Stimulated activated memory B cell treated with anti-CD40 and anti-IgM and Interleukin-4, amounts not matched to agents 10 μg/mL and 1 μg/mL and 100 μg/mL, for 72 hours (primary cell): Measurements from ENCODE around the gene PRKAA2.

Experiments used
- ATAC-seq: fragments of 150-1000 bp; cut with Tn5 transposase; 2 replicates; pipeline ENCODE4 v1.10.0; 2021
- H3K27ac Mint-ChIP-seq: one replicate; pipeline ENCODE4 v1.8.0; 2022; ENCODE audit warnings: mild to moderate bottlenecking, mixed read lengths
- H3K27me3 Mint-ChIP-seq: one replicate; pipeline ENCODE4 v1.8.0; 2022; ENCODE audit warnings: mixed read lengths
- H3K36me3 Mint-ChIP-seq: one replicate; pipeline ENCODE4 v1.8.0; 2022; ENCODE audit warnings: mixed read lengths
- H3K4me1 Mint-ChIP-seq: one replicate; pipeline ENCODE4 v1.8.0; 2022; ENCODE audit warnings: mixed read lengths
- H3K4me3 Mint-ChIP-seq: one replicate; pipeline ENCODE4 v1.8.0; 2022; ENCODE audit warnings: mild to moderate bottlenecking, moderate library complexity, mixed read lengths
- H3K9me3 Mint-ChIP-seq: one replicate; pipeline ENCODE4 v1.8.0; 2022; ENCODE audit warnings: mixed read lengths

PRKAA2 gene

GRCh38 chr1:56726706-56727105 is 81.6 kb downstream of the PRKAA2 start:
- H3K27ac Mint-ChIP-seq = no peak overlapping the region
- peaks cover 58% of the 10 kb centered on the region for H3K27me3 Mint-ChIP-seq
- H3K9me3 Mint-ChIP-seq = no peaks in the 10 kb centered on the region
- ATAC-seq = no peak
- H3K36me3 Mint-ChIP-seq = no peaks in the 10 kb centered on the region
- no peaks in the 10 kb centered on the region for H3K4me1 Mint-ChIP-seq
- H3K4me3 Mint-ChIP-seq = no peak overlapping the region

GRCh38 chr1:56728964-56729363 is 83.8 kb downstream of the PRKAA2 start:
- H3K9me3 Mint-ChIP-seq = no peaks in the 10 kb centered on the region
- ATAC-seq = no peak
- H3K27ac Mint-ChIP-seq = no peak overlapping the region
- H3K4me1 Mint-ChIP-seq = no peaks in the 10 kb centered on the region
- no peaks in the 10 kb centered on the region for H3K36me3 Mint-ChIP-seq
- no peak overlapping the region for H3K4me3 Mint-ChIP-seq
- H3K27me3 Mint-ChIP-seq = peaks cover 50% of the 10 kb centered on the region

GRCh38 chr1:56745231-56745630 is 100.1 kb downstream of the PRKAA2 start:
- H3K9me3 Mint-ChIP-seq = no peaks in the 10 kb centered on the region
- H3K4me3 Mint-ChIP-seq = no peak overlapping the region
- H3K36me3 Mint-ChIP-seq = no peaks in the 10 kb centered on the region
- no peak for ATAC-seq
- no peaks in the 10 kb centered on the region for H3K4me1 Mint-ChIP-seq
- no peak overlapping the region for H3K27ac Mint-ChIP-seq
- H3K27me3 Mint-ChIP-seq = no peaks in the 10 kb centered on the region

- no peaks in the 10 kb centered on the region for H3K9me3 Mint-ChIP-seq
- no peaks in the 10 kb centered on the region for H3K36me3 Mint-ChIP-seq
- H3K4me3 Mint-ChIP-seq = no peak overlapping the region
- H3K27me3 Mint-ChIP-seq = peaks cover 30% of the 10 kb centered on the region
- ATAC-seq = no peak
- peaks cover 7% of the 10 kb centered on the region for H3K4me1 Mint-ChIP-seq
- no peak overlapping the region for H3K27ac Mint-ChIP-seq
These were observed 109.8 kb downstream of the PRKAA2 start for GRCh38 chr1:56754708-56755479.

GRCh38 chr1:56755911-56756310 is 110.8 kb downstream of the PRKAA2 start:
- Mint-ChIP-seq H3K27me3 (peaks cover 30% of the 10 kb centered on the region), H3K4me1 (peaks cover 7% of the 10 kb centered on the region), H3K9me3 (no peaks in the 10 kb centered on the region), H3K36me3 (no peaks in the 10 kb centered on the region), H3K4me3 (no peak overlapping the region), H3K27ac (no peak overlapping the region)
- no peak for ATAC-seq

- Mint-ChIP-seq H3K36me3 (no peaks in the 10 kb centered on the region), H3K4me1 (peaks cover 7% of the 10 kb centered on the region), H3K4me3 (no peak overlapping the region), H3K27ac (no peak overlapping the region), H3K9me3 (no peaks in the 10 kb centered on the region), H3K27me3 (peaks cover 20% of the 10 kb centered on the region)
- ATAC-seq = no peak
These were observed 113.0 kb downstream of the PRKAA2 start for GRCh38 chr1:56758135-56758534.

- H3K9me3 Mint-ChIP-seq = no peaks in the 10 kb centered on the region
- peaks cover 18% of the 10 kb centered on the region for H3K27me3 Mint-ChIP-seq
- H3K36me3 Mint-ChIP-seq = no peaks in the 10 kb centered on the region
- H3K4me1 Mint-ChIP-seq = peaks cover 7% of the 10 kb centered on the region
- no peak overlapping the region for H3K4me3 Mint-ChIP-seq
- ATAC-seq = no peak
- no peak overlapping the region for H3K27ac Mint-ChIP-seq
These were observed 113.7 kb downstream of the PRKAA2 start for GRCh38 chr1:56758794-56759193.
